OCI-LY7 (cell line): ENCODE results near the gene PRDX1. TPM values are rescaled to one million over a fixed set of nuclear protein-coding genes. Genes with fewer than 3 reads are reported as not detected.

Experiments used
- BruUV-seq: library from RNA; stranded (reverse); fragments of 400-500 nt; replicated peaks from 2 replicates; lab custom pipeline; 2021; lab: Mats Ljungman, UMichigan
- CTCF ChIA-PET: fragments of 300-600 bp; sonication (Branson Sonifier 250); formaldehyde crosslinking; loops from one replicate; lab custom pipeline; 2022; ENCODE audit warnings: antibody characterized with exemption; ENCODE audit not compliant: unreplicated experiment; lab: Charles Lee
- POLR2A ChIA-PET: fragments of 300-600 bp; sonication (Branson Sonifier 250); formaldehyde crosslinking; loops from one replicate; lab custom pipeline; 2022; ENCODE audit warnings: antibody characterized with exemption; lab: Charles Lee
- DNase-seq: peaks from one replicate; pipeline ENCODE4 v3.0.0-alpha.2; 2015; ENCODE audit warnings: low spot score
- H2AFZ ChIP-seq: fragments of 200-600 bp; sonication (generic), shearing (Covaris generic); 2 replicates; pipeline ENCODE4 v1.6.1; 2014; ENCODE audit warnings: mild to moderate bottlenecking, antibody characterized with exemption, low read length, moderate library complexity
- H3K27ac ChIP-seq: fragments of 200-600 bp; sonication (generic); 2 replicates; pipeline ENCODE4 v1.5.1; 2014; ENCODE audit warnings: mixed run types, low read depth, mild to moderate bottlenecking, moderate library complexity, low read length, inconsistent platforms; ENCODE audit not compliant: poor library complexity, severe bottlenecking
- H3K36me3 ChIP-seq: fragments of 200-600 bp; sonication (generic); 2 replicates; pipeline ENCODE4 v1.6.1; 2014; ENCODE audit warnings: mild to moderate bottlenecking, antibody characterized with exemption, low read length, moderate library complexity, mixed read lengths; ENCODE audit not compliant: insufficient read depth
- H3K4me1 ChIP-seq: fragments of 200-600 bp; sonication (generic); 2 replicates; pipeline ENCODE4 v1.5.1; 2014; ENCODE audit warnings: mild to moderate bottlenecking, low read length; ENCODE audit not compliant: insufficient read depth, poor library complexity, severe bottlenecking
- H3K4me2 ChIP-seq: fragments of 200-600 bp; sonication (generic); 2 replicates; pipeline ENCODE4 v1.6.1; 2014; ENCODE audit warnings: mild to moderate bottlenecking, low read length
- H3K4me3 ChIP-seq: fragments of 200-600 bp; sonication (generic); 2 replicates; pipeline ENCODE4 v1.5.1; 2014; ENCODE audit warnings: mild to moderate bottlenecking, low read depth, low read length; ENCODE audit not compliant: poor library complexity, severe bottlenecking
- H3K79me2 ChIP-seq: fragments of 200-600 bp; sonication (generic); 2 replicates; pipeline ENCODE4 v1.6.1; 2016; ENCODE audit warnings: low read depth, mild to moderate bottlenecking, low read length, moderate library complexity, mixed read lengths; ENCODE audit not compliant: insufficient read depth
- H3K9me2 ChIP-seq: fragments of 200-600 bp; sonication (generic); 2 replicates; pipeline ENCODE4 v1.6.1; 2016; ENCODE audit warnings: mild to moderate bottlenecking, low read length, mixed read lengths; ENCODE audit not compliant: insufficient read depth
- H3K9me3 ChIP-seq: fragments of 200-600 bp; sonication (generic); 2 replicates; pipeline ENCODE4 v1.6.1; 2014; ENCODE audit warnings: mild to moderate bottlenecking, mixed run types, low read length, mixed read lengths
- H4K20me1 ChIP-seq: fragments of 200-600 bp; sonication (generic); 2 replicates; pipeline ENCODE4 v1.6.1; 2014; ENCODE audit warnings: mild to moderate bottlenecking, antibody characterized with exemption, low read length, moderate library complexity, mixed read lengths; ENCODE audit not compliant: insufficient read depth
- CTCF ChIP-seq: fragments of 200-600 bp; sonication (generic); conservative IDR thresholded peaks from 2 replicates; pipeline ENCODE4 v1.5.1; 2014; ENCODE audit warnings: mild to moderate bottlenecking, antibody characterized with exemption, low read length, moderate library complexity, mixed read lengths
- EZH2phosphoT487 ChIP-seq: fragments of 200-600 bp; sonication (generic); IDR thresholded peaks from 2 replicates; pipeline ENCODE4 v1.6.1; 2018; ENCODE audit warnings: low read depth, borderline replicate concordance, mild to moderate bottlenecking, mixed run types, antibody characterized with exemption, low read length, moderate library complexity, mixed read lengths
- intact Hi-C: fragments of 100-400 bp; cut with micrococcal nuclease; formaldehyde crosslinking; loops from one replicate; pipeline ENCODE4 v1.10.0; 2022; ENCODE audit not compliant: unreplicated experiment
- total RNA-seq, 2 experiments: library from RNA; depleted of rRNA in 1 of 2; stranded (reverse); fragments of >200 nt in 1 of 2; shearing (Covaris generic) in 1 of 2; gene quantifications; 2 replicates each; pipeline ENCODE4 v1.2.3, GENCODE V29; 2014 to 2022

The PRDX1 gene
- total RNA-seq, 2 experiments from 2014 or later: 814 to 851 TPM

- TF ChIP-seq CTCF: no peak
- no peak for TF ChIP-seq EZH2phosphoT487
- H4K20me1 ChIP-seq: no peaks in the 10 kb centered on the region
- H3K79me2 ChIP-seq: no peaks in the 10 kb centered on the region
- H3K4me3 ChIP-seq: no peak overlapping the region
- BruUV-seq: no TSS peak
- no peak overlapping the region for H2AFZ ChIP-seq
- DNase-seq: no peak
- no peaks in the 10 kb centered on the region for H3K4me1 ChIP-seq
- H3K27ac ChIP-seq: no peak overlapping the region
- POLR2A ChIA-PET: interaction anchor here (0.6 to 3.5 kb wide), 3 partner anchors 10 to 58 kb away, joined by 3 to 27 read pairs (median 10); partner anchors contain the start of gene PRDX1
- no peak overlapping the region for H3K4me2 ChIP-seq
- CTCF ChIA-PET: no interaction called here
- no peaks in the 10 kb centered on the region for H3K9me3 ChIP-seq
- peaks cover 80% of the 10 kb centered on the region for H3K36me3 ChIP-seq
- H3K9me2 ChIP-seq: no peaks in the 10 kb centered on the region
- intact Hi-C loops: no loop called here
These were observed 46.2 kb upstream of the PRDX1 start for GRCh38 chr1:45567911-45568310.

GRCh38 chr1:45566722-45567121 lies 45.0 kb upstream of the PRDX1 start:
- Histone ChIP-seq H3K27ac (no peak overlapping the region), H3K9me3 (no peaks in the 10 kb centered on the region), H3K4me2 (no peak overlapping the region), H3K4me1 (no peaks in the 10 kb centered on the region), H3K79me2 (no peaks in the 10 kb centered on the region), H3K4me3 (no peak overlapping the region), H3K9me2 (no peaks in the 10 kb centered on the region), H3K36me3 (peaks cover 87% of the 10 kb centered on the region), H4K20me1 (no peaks in the 10 kb centered on the region), H2AFZ (no peak overlapping the region)
- no peak for DNase-seq
- no TSS peak for BruUV-seq
- intact Hi-C loops: no loop called here
- ChIA-PET CTCF (interaction anchor here (0.6 kb wide), 1 partner anchor 16 kb away, joined by 4 read pairs; no protein-coding TSS in a partner anchor), POLR2A (interaction anchor here (0.6 to 3.5 kb wide), 5 partner anchors 9 to 203 kb away, joined by 3 to 27 read pairs (median 6); partner anchors contain the start of gene PRDX1)
- TF ChIP-seq EZH2phosphoT487: no peak
- no peak for TF ChIP-seq CTCF

- ChIA-PET CTCF (interaction anchor here (0.6 kb wide), 1 partner anchor 31 kb away, joined by 5 read pairs; no protein-coding TSS in a partner anchor), POLR2A (no interaction called here)
- BruUV-seq: no TSS peak
- H3K4me2 ChIP-seq: no peak overlapping the region
- no peaks in the 10 kb centered on the region for H3K4me1 ChIP-seq
- no peak overlapping the region for H2AFZ ChIP-seq
- H3K36me3 ChIP-seq: peaks cover 83% of the 10 kb centered on the region
- no peaks in the 10 kb centered on the region for H4K20me1 ChIP-seq
- H3K27ac ChIP-seq: no peak overlapping the region
- intact Hi-C loops: no loop called here
- no peaks in the 10 kb centered on the region for H3K9me3 ChIP-seq
- H3K4me3 ChIP-seq: no peak overlapping the region
- no peak for DNase-seq
- no peaks in the 10 kb centered on the region for H3K9me2 ChIP-seq
- TF ChIP-seq CTCF (no peak), EZH2phosphoT487 (no peak)
- H3K79me2 ChIP-seq: peaks cover 5% of the 10 kb centered on the region; the same call in 1 of the 2 replicates
These were observed 42.2 kb upstream of the PRDX1 start for GRCh38 chr1:45563843-45564242.
